Mammary epithelial cell (primary cell): ENCODE data around the gene ELFN1.

ENCODE experiments used
- EZH2 ChIP-seq: IDR thresholded peaks from 2 replicates; pipeline ENCODE4 v1.6.1; 2012; ENCODE audit warnings: low read length, inconsistent platforms, borderline replicate concordance
- TF ChIP-seq, protein P1 (sequence below), 2 donors: IDR thresholded peaks in 1 of 2; conservative IDR thresholded peaks in 1 of 2; 2 replicates each; pipeline ENCODE4 v1.5.1; 2011 to 2012; ENCODE audit warnings: inconsistent platforms in 2 of 2, low read length in 2 of 2, mild to moderate bottlenecking in 2 of 2, control low read depth in 1 of 2, low read depth in 1 of 2; ENCODE audit not compliant: insufficient read depth in 1 of 2; ENCODE audit errors: extremely low read depth in 1 of 2

DNA sequence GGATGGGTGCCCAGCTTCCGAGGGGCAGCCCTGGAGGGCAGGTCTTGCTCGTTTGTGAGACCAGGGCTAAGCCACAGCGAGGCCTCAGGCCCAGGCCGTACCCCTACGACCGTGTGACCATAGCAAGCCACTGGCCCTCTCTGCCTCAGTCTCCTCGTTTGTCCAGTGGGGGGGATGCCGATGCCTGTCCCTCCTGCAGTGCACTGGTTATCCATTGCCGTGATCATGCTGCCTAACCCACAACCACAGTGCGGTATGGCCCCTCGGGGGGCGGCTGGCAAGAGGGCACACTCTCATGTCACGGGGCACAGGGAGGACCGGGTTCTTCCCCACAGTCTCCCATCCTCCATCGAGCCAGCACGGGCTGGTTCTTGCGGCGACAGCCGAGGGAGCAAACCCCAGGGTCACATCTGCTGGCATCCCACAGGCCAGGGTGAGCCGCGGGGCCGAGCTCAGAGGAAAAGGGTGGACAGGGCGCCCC is 80.5 kb downstream of the ELFN1 start:
- TF ChIP-seq, protein P1, sequence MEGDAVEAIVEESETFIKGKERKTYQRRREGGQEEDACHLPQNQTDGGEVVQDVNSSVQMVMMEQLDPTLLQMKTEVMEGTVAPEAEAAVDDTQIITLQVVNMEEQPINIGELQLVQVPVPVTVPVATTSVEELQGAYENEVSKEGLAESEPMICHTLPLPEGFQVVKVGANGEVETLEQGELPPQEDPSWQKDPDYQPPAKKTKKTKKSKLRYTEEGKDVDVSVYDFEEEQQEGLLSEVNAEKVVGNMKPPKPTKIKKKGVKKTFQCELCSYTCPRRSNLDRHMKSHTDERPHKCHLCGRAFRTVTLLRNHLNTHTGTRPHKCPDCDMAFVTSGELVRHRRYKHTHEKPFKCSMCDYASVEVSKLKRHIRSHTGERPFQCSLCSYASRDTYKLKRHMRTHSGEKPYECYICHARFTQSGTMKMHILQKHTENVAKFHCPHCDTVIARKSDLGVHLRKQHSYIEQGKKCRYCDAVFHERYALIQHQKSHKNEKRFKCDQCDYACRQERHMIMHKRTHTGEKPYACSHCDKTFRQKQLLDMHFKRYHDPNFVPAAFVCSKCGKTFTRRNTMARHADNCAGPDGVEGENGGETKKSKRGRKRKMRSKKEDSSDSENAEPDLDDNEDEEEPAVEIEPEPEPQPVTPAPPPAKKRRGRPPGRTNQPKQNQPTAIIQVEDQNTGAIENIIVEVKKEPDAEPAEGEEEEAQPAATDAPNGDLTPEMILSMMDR (conservative IDR thresholded peaks at IDR 0.05 in 1 of 2, IDR thresholded peaks at IDR 0.05 in 1 of 2; ENCODE audit: extremely low read depth in 1 of 2, insufficient read depth in 1 of 2, low read depth in 1 of 2, low read length in 2 of 2): no peak
- no peak for TF ChIP-seq EZH2
